ENCODE measurements around the gene PTDSS2.

PTDSS2 gene

GRCh38 chr11:501683-502287 is 51.7 kb downstream of the PTDSS2 start:
- TF ChIP-seq CTCF (IDR thresholded peaks at IDR 0.05; ENCODE audit: extremely low read depth, missing control alignments), result no peak
- DNase-seq (ENCODE audit: low spot score), result peak; percentile 14

GRCh38 chr11:502288-503178 is 52.5 kb downstream of the PTDSS2 start:
- DNase-seq (ENCODE audit: low spot score), result peak; percentile 27
- TF ChIP-seq CTCF (IDR thresholded peaks at IDR 0.05; ENCODE audit: extremely low read depth, missing control alignments), result no peak

DNA sequence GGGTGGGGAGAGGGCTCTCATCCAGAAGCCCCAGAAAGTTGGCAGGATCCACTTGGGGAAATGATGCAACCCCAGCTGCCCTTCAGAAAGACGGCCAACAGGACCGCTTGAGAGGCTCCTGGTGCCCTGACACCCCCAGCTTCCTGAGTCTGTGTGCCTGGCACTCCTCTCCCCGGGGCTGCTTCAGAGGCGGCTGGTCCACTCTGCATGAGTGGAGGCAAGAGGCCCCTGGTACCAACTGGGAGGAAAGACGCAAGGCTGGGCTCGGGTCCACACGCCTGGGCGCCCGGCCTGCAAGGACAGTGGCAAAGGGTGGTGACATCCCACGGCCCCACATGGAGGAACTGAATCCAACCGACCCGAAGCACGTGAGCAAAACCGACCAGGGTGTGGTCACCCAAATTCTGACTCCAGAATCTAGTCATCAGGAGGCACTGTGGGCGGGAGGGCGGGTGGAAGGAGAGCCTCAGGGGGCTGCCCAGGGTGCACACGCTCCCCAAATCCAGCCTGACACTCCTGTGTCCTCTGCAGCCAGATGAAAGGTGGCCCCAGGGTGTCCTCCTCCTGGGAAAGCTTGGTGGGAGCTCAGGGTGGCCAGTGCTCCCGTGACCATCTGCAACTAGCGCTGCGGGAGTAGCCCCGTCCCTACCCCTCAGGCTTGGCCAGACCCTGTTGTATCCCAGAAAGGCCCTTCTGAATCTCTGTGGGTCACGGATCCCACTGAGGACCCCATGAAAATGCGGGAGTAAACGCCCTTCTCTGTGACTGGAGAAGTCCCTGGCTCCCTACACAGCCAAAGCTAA is 53.3 kb downstream of the PTDSS2 start:
- peak; percentile 70 for DNase-seq (ENCODE audit: low spot score)
- TF ChIP-seq CTCF (IDR thresholded peaks at IDR 0.05; ENCODE audit: extremely low read depth, missing control alignments), result no peak

GRCh38 chr11:504053-504993 is 54.2 kb downstream of the PTDSS2 start:
- peak; percentile 69 for DNase-seq (ENCODE audit: low spot score)
- TF ChIP-seq CTCF (IDR thresholded peaks at IDR 0.05; ENCODE audit: extremely low read depth, missing control alignments), result no peak

DNA sequence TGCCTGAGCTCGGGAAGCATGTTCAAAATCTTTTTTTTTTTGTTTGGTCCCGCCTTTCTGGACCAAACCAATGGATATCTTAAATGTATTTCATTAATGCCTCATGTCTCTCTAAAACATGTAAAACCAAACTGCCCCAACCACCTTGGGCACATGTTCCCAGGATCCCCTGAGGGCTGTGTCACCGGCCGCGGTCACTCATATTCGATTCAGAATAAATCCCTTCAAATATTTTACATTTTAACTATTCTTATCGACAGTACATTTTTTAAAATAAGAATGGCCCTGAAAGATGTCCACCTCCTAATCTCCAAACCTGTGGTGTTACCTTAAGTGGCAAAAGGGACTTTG is 54.9 kb downstream of the PTDSS2 start:
- DNase-seq (ENCODE audit: low spot score), result no peak
- no peak for TF ChIP-seq CTCF (IDR thresholded peaks at IDR 0.05; ENCODE audit: extremely low read depth, missing control alignments)

DNA sequence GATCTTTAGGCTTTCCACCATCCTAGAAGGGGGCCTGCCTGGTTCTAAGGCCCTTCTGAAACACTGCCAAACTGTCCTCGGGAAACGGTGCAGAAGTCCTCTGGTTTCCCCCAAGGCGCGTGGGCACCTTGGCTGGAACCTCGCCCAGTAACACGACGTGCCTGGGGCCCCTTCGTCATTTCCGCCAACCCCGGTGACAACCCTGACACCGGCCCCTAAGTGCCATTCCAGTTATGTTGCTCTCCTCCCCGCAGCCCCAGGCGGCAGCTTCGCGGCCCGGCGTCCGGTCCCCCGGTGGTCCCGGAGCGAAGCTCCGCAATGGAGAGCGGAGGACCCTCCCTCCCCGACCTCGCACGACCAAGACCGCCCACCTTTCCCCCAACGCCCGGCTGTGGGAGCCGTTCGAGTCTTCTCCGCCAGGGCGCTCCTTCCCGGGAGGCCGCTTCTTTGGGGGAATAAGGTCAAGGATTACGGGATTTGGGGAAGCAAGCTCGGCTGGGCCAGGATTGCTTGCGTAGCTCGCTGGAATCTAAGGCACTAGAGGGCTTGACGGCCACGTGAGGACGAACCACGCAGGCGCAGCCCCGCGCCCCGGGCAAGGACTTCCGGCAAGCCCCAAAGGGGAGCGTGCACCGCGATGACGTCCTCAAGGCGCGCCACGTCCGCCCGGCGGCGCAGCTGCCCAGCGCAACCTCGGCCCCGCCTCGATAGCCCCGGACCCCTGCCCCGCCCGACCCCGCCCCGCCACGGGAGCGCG is 56.3 kb downstream of the PTDSS2 start:
- peak; percentile 99 for DNase-seq (ENCODE audit: low spot score)
- no peak for TF ChIP-seq CTCF (IDR thresholded peaks at IDR 0.05; ENCODE audit: extremely low read depth, missing control alignments)
